Measurements from ENCODE around the gene PARVB.
"Not testable (repeated sequence)": the region's sequence is repeated elsewhere in the genome, so short reads cannot be mapped to it uniquely, and the experiment has no call there.

The PARVB gene

GRCh38 chr22:44047891-44048301 lies 23.8 kb downstream of the PARVB start:
- no peak for TF ChIP-seq CTCF (IDR thresholded peaks at IDR 0.05; ENCODE audit: low read depth, low read length)
- H3K4me3 ChIP-seq (ENCODE audit: low read depth, low read length) = no peak overlapping the region

- H3K4me3 ChIP-seq (ENCODE audit: low read depth, low read length) = no peak overlapping the region
- no peak for TF ChIP-seq CTCF (IDR thresholded peaks at IDR 0.05; ENCODE audit: low read depth, low read length)
Observed at GRCh38 chr22:44049486-44050231, 25.6 kb downstream of the PARVB start.

GRCh38 chr22:44050766-44051355 lies 26.8 kb downstream of the PARVB start:
- no peak for TF ChIP-seq CTCF (IDR thresholded peaks at IDR 0.05; ENCODE audit: low read depth, low read length)
- no peak overlapping the region for H3K4me3 ChIP-seq (ENCODE audit: low read depth, low read length)

GRCh38 chr22:44051358-44051757 lies 27.3 kb downstream of the PARVB start:
- no peak for TF ChIP-seq CTCF (IDR thresholded peaks at IDR 0.05; ENCODE audit: low read depth, low read length)

GRCh38 chr22:44051961-44052360 lies 27.9 kb downstream of the PARVB start:
- no peak overlapping the region for H3K4me3 ChIP-seq (ENCODE audit: low read depth, low read length)
- no peak for TF ChIP-seq CTCF (IDR thresholded peaks at IDR 0.05; ENCODE audit: low read depth, low read length)

More at GRCh38 chr22:44051358-44051757, 27.3 kb downstream of the PARVB start:
- no peak overlapping the region for H3K4me3 ChIP-seq (ENCODE audit: low read depth, low read length)

GRCh38 chr22:44055805-44056204 lies 31.7 kb downstream of the PARVB start:
- H3K4me3 ChIP-seq (ENCODE audit: low read depth, low read length) = no peak overlapping the region
- no peak for TF ChIP-seq CTCF (IDR thresholded peaks at IDR 0.05; ENCODE audit: low read depth, low read length)

- H3K4me3 ChIP-seq (ENCODE audit: low read depth, low read length) = not testable (repeated sequence)
Observed at GRCh38 chr22:44056649-44057048, 32.5 kb downstream of the PARVB start.
